Trophoblast cell (in vitro differentiated cells and primary cell): ENCODE results near the gene HAGHL.
"Not testable (repeated sequence)": the region's sequence is repeated elsewhere in the genome, so short reads cannot be mapped to it uniquely, and the experiment has no call there.

Experiments
- DNase-seq, 2 donors: peaks; one replicate each; pipeline ENCODE4 v3.0.0-alpha.2; 2016
- H2AFZ ChIP-seq: 2 replicates; pipeline ENCODE4 v1.6.1; 2013; ENCODE audit warnings: low read length, moderate library complexity, mild to moderate bottlenecking; ENCODE audit not compliant: insufficient read depth, poor library complexity
- H2AK5ac ChIP-seq: 2 replicates; pipeline ENCODE4 v1.6.1; 2013; ENCODE audit warnings: mild to moderate bottlenecking, low read length
- H2BK120ac ChIP-seq: 2 replicates; pipeline ENCODE4 v1.6.1; 2013; ENCODE audit warnings: low read length, mild to moderate bottlenecking, moderate library complexity; ENCODE audit not compliant: insufficient read depth, poor library complexity
- H2BK12ac ChIP-seq: 2 replicates; pipeline ENCODE4 v1.6.1; 2013; ENCODE audit warnings: mild to moderate bottlenecking, low read length, moderate library complexity
- H2BK5ac ChIP-seq: 2 replicates; pipeline ENCODE4 v1.6.1; 2013; ENCODE audit warnings: low read length, low read depth, moderate library complexity, mild to moderate bottlenecking; ENCODE audit not compliant: poor library complexity
- H3K14ac ChIP-seq: 2 replicates; pipeline ENCODE4 v1.6.1; 2013; ENCODE audit warnings: mild to moderate bottlenecking, low read length
- H3K18ac ChIP-seq: 2 replicates; pipeline ENCODE4 v1.6.1; 2013; ENCODE audit warnings: mild to moderate bottlenecking, low read length
- H3K23ac ChIP-seq: 2 replicates; pipeline ENCODE4 v1.6.1; 2013; ENCODE audit warnings: low read length
- H3K27ac ChIP-seq: 2 replicates; pipeline ENCODE4 v1.5.1; 2013; ENCODE audit warnings: low read depth, mild to moderate bottlenecking, inconsistent platforms, low read length, moderate library complexity
- H3K27me3 ChIP-seq: 2 replicates; pipeline ENCODE4 v1.6.1; 2013; ENCODE audit warnings: inconsistent platforms, mild to moderate bottlenecking, low read length, moderate library complexity; ENCODE audit not compliant: insufficient read depth
- H3K36me3 ChIP-seq, 2 experiments: 1 replicate in 1 of 2; 2 replicates in 1 of 2; pipeline ENCODE4 v1.6.1; 2013; ENCODE audit warnings: low read length in 2 of 2, mild to moderate bottlenecking in 2 of 2, moderate library complexity in 1 of 2; ENCODE audit not compliant: insufficient read depth in 2 of 2, control insufficient read depth in 1 of 2
- H3K4ac ChIP-seq: 2 replicates; pipeline ENCODE4 v1.6.1; 2013; ENCODE audit warnings: low read depth, mild to moderate bottlenecking, low read length, moderate library complexity
- H3K4me1 ChIP-seq, 2 experiments: 1 replicate in 1 of 2; 2 replicates in 1 of 2; pipeline ENCODE4 v1.6.1; 2013; ENCODE audit warnings: low read length in 2 of 2, mild to moderate bottlenecking in 2 of 2, moderate library complexity in 1 of 2; ENCODE audit not compliant: insufficient read depth in 2 of 2, control insufficient read depth in 1 of 2
- H3K4me2 ChIP-seq: 2 replicates; pipeline ENCODE4 v1.6.1; 2013; ENCODE audit warnings: inconsistent platforms, mild to moderate bottlenecking, low read length, moderate library complexity
- H3K4me3 ChIP-seq: 2 replicates; pipeline ENCODE4 v1.5.1; 2013; ENCODE audit warnings: mild to moderate bottlenecking, low read depth, low read length, inconsistent platforms
- H3K79me1 ChIP-seq: one replicate; pipeline ENCODE4 v1.6.1; 2013; ENCODE audit warnings: low read length
- H3K79me2 ChIP-seq: 2 replicates; pipeline ENCODE4 v1.6.1; 2013; ENCODE audit warnings: low read length, mild to moderate bottlenecking; ENCODE audit not compliant: control insufficient read depth, insufficient read depth, poor library complexity
- H3K9ac ChIP-seq: 2 replicates; pipeline ENCODE4 v1.6.1; 2013; ENCODE audit warnings: mild to moderate bottlenecking, low read length
- H3K9me3 ChIP-seq: 2 replicates; pipeline ENCODE4 v1.6.1; 2013; ENCODE audit warnings: low read depth, mild to moderate bottlenecking, control low read depth, inconsistent platforms, low read length; ENCODE audit not compliant: insufficient read depth
- H4K12ac ChIP-seq: 2 replicates; pipeline ENCODE4 v1.6.1; 2013; ENCODE audit warnings: low read depth, mild to moderate bottlenecking, low read length, moderate library complexity
- H4K8ac ChIP-seq: 2 replicates; pipeline ENCODE4 v1.6.1; 2013; ENCODE audit warnings: low read depth, mild to moderate bottlenecking, low read length, moderate library complexity
- H4K91ac ChIP-seq: one replicate; pipeline ENCODE4 v1.6.1; 2013; ENCODE audit warnings: low read depth, mild to moderate bottlenecking, low read length, moderate library complexity
- WGBS: extraction: QIAGEN DNeasy Blood & Tissue Kit; methylation state at CpG from one replicate; pipeline ENCODE4 v1.1.7; 2013; ENCODE audit warnings: missing lambda C conversion rate; ENCODE audit not compliant: insufficient read length, insufficient coverage; ENCODE audit errors: extremely low coverage; 5-methylcytosine and 5-hydroxymethylcytosine counted together

HAGHL gene

GRCh38 chr16:711548-712320, 15.2 kb upstream of the HAGHL start:
- Histone ChIP-seq H3K23ac (no peak overlapping the region), H2BK120ac (no peak overlapping the region), H3K36me3 (no peaks in the 10 kb centered on the region)

GRCh38 chr16:712740-713250, 14.1 kb upstream of the HAGHL start:
- H3K9ac ChIP-seq, H4K8ac ChIP-seq, H3K36me3 ChIP-seq, H3K23ac ChIP-seq, H4K91ac ChIP-seq, H3K79me1 ChIP-seq, H2AK5ac ChIP-seq, H3K4me2 ChIP-seq, H3K4ac ChIP-seq, H3K14ac ChIP-seq, H4K12ac ChIP-seq, H3K18ac ChIP-seq, H2BK120ac ChIP-seq, H3K79me2 ChIP-seq, H3K4me3 ChIP-seq, H2AFZ ChIP-seq, H2BK5ac ChIP-seq, H2BK12ac ChIP-seq, H3K27ac ChIP-seq: not testable (repeated sequence)
- no CpG with 5 or more reads among the region's 13 CpGs for WGBS
- peak; percentile 98 to 99 for DNase-seq
- H3K27me3 ChIP-seq = peaks cover 14% of the 10 kb centered on the region
- H3K4me1 ChIP-seq = peaks cover 18 to 19% of the 10 kb centered on the region in 2 experiments
- peaks cover 12% of the 10 kb centered on the region for H3K9me3 ChIP-seq

More at GRCh38 chr16:711548-712320, 15.2 kb upstream of the HAGHL start:
- H3K18ac ChIP-seq = no peak overlapping the region
- H3K4me3 ChIP-seq = no peak overlapping the region
- H3K79me2 ChIP-seq = no peaks in the 10 kb centered on the region
- H3K4ac ChIP-seq = no peak overlapping the region
- H2BK12ac ChIP-seq = no peak overlapping the region
- peaks cover 18 to 19% of the 10 kb centered on the region in 2 experiments for H3K4me1 ChIP-seq
- no peak overlapping the region for H3K4me2 ChIP-seq
- no peak overlapping the region for H2AK5ac ChIP-seq
- peaks cover 14% of the 10 kb centered on the region for H3K9me3 ChIP-seq
- no CpG with 5 or more reads among the region's 25 CpGs for WGBS
- H2AFZ ChIP-seq = no peak overlapping the region
- no peak overlapping the region for H3K14ac ChIP-seq
- peaks cover 2% of the 10 kb centered on the region for H3K79me1 ChIP-seq
- no peak overlapping the region for H4K12ac ChIP-seq
- peak; percentile 67 to 81 for DNase-seq
- no peak overlapping the region for H4K8ac ChIP-seq
- no peak overlapping the region for H3K27ac ChIP-seq
- H2BK5ac ChIP-seq = no peak overlapping the region
- H3K9ac ChIP-seq = no peak overlapping the region
- H3K27me3 ChIP-seq = peaks cover 20% of the 10 kb centered on the region
- H4K91ac ChIP-seq = no peak overlapping the region

GRCh38 chr16:714079-714478, 12.8 kb upstream of the HAGHL start:
- H3K36me3 ChIP-seq = no peaks in the 10 kb centered on the region
- H3K79me2 ChIP-seq = no peaks in the 10 kb centered on the region
- no peak overlapping the region for H3K18ac ChIP-seq
- no peak overlapping the region for H3K14ac ChIP-seq
- DNase-seq = peak; percentile 46 to 55
- H2AFZ ChIP-seq = no peak overlapping the region
- no peak overlapping the region for H3K23ac ChIP-seq
- no peak overlapping the region for H3K4ac ChIP-seq
- peak overlapping the region; percentile 29 for H3K27ac ChIP-seq
- H4K91ac ChIP-seq = peak overlapping the region; percentile 20
- H3K4me2 ChIP-seq = no peak overlapping the region
- H3K9ac ChIP-seq = no peak overlapping the region
- H3K79me1 ChIP-seq = peaks cover 2% of the 10 kb centered on the region
- H3K4me1 ChIP-seq = peaks cover 18 to 19% of the 10 kb centered on the region in 2 experiments
- no peak overlapping the region for H2BK120ac ChIP-seq
- peaks cover 12% of the 10 kb centered on the region for H3K9me3 ChIP-seq
- peaks cover 12% of the 10 kb centered on the region for H3K27me3 ChIP-seq
- H3K4me3 ChIP-seq = no peak overlapping the region
- peak overlapping the region; percentile 74 for H4K8ac ChIP-seq
- no peak overlapping the region for H2BK12ac ChIP-seq
- H2AK5ac ChIP-seq = no peak overlapping the region
- no peak overlapping the region for H2BK5ac ChIP-seq
- WGBS = no CpG with 5 or more reads among the region's 11 CpGs
- no peak overlapping the region for H4K12ac ChIP-seq

- H4K12ac ChIP-seq = no peak within 1 kb of the TSS
- no peak within 1 kb of the TSS for H2BK5ac ChIP-seq
- no peak within 1 kb of the TSS for H2AFZ ChIP-seq
- H3K4me1 ChIP-seq = peaks cover 20% of the 10 kb centered on the region in 2 experiments
- peaks cover 12% of the 10 kb centered on the region for H3K9me3 ChIP-seq
- H3K27ac ChIP-seq = peak within 1 kb of the TSS; percentile 29
- H2AK5ac ChIP-seq = no peak within 1 kb of the TSS
- peak within 1 kb of the TSS; percentile 93 for H3K4me2 ChIP-seq
- H3K9ac ChIP-seq = no peak within 1 kb of the TSS
- no peak within 1 kb of the TSS for H3K4ac ChIP-seq
- H3K14ac ChIP-seq = no peak within 1 kb of the TSS
- no peaks in the 10 kb centered on the region for H3K79me2 ChIP-seq
- DNase-seq = peak; percentile 86 to 93
- H3K18ac ChIP-seq = no peak within 1 kb of the TSS
- peak within 1 kb of the TSS; percentile 74 for H4K8ac ChIP-seq
- peaks cover 12% of the 10 kb centered on the region for H3K27me3 ChIP-seq
- H2BK120ac ChIP-seq = no peak within 1 kb of the TSS
- H4K91ac ChIP-seq = peak within 1 kb of the TSS; percentile 20
- WGBS = no CpG with 5 or more reads among the region's 108 CpGs
- no peak within 1 kb of the TSS for H2BK12ac ChIP-seq
- peak within 1 kb of the TSS; percentile 67 for H3K4me3 ChIP-seq
- peaks cover 2% of the 10 kb centered on the region for H3K79me1 ChIP-seq
- H3K36me3 ChIP-seq = no peaks in the 10 kb centered on the region
- no peak within 1 kb of the TSS for H3K23ac ChIP-seq
Observed at GRCh38 chr16:714558-715476, 12.1 kb upstream of the HAGHL start, which contains the start of gene METRN. METRN (plus strand) TSS chr16:715118; CDS start chr16:715290, 172 bp downstream.
